ENCODE data around the gene EMB.
A peak's percentile ranks its signal among the peaks of the same experiment; 100 is the strongest.
"Not testable (repeated sequence)": the region's sequence is repeated elsewhere in the genome, so short reads cannot be mapped to it uniquely, and the experiment has no call there.

Gene EMB

DNA sequence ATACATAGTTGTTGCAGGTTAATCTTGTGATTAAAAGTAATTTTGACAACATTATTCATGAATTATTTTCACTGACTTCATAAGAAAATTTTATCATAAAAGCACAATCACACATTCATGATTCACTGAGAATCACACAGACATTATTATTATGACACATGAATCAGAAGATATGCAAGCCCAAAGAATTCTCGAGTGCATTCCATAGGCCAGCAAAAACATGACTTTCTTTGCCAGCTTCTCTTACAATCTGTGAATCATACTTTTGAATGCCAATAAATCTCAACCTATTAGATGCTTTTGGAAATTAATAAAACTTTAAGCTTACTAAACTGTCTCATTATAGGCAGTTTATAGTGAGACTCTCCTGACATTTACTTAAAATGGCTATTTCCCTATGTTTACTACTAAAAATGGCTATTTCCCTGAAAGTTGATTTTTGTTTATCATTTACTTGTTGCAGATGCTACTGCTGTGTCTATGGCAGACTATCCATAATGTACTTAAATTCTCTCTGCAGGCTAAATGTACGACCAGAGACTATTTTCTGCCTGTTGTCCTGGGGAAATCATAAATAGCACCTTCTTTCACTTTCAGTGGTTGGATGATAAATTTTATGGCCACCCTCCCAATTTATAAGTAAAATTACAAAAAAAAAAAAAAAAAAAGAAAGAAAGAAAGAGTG lies 47.0 kb downstream of the EMB start:
- H3K27ac Mint-ChIP-seq, H3K9me3 Mint-ChIP-seq, ATAC-seq, H3K4me3 Mint-ChIP-seq, H3K27me3 Mint-ChIP-seq: not testable (repeated sequence)
- Mint-ChIP-seq H3K36me3 (peaks cover 46% of the 10 kb centered on the region), H3K4me1 (peaks cover 28% of the 10 kb centered on the region)

DNA sequence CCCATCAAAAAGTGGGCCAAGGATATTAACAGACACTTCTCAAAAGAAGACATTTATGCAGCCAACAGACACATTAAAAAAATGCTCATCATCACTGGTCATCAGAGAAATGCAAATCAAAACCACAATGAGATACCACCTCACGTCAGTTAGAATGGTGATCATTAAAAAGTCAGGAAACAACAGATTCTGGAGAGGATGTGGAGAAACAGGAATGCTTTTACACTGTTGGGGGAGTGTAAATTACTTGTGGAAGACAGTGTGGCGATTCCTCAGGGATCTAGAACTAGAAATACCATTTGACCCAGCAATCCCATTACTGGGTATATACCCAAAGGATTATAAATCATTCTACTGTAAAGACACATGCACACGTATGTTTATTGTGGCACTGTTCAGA lies 48.8 kb downstream of the EMB start:
- Mint-ChIP-seq H3K4me1 (peaks cover 38% of the 10 kb centered on the region), H3K9me3 (peaks cover 16% of the 10 kb centered on the region), H3K36me3 (peaks cover 64% of the 10 kb centered on the region)
- not testable (repeated sequence) for H3K27ac Mint-ChIP-seq, H3K27me3 Mint-ChIP-seq, ATAC-seq, H3K4me3 Mint-ChIP-seq

DNA sequence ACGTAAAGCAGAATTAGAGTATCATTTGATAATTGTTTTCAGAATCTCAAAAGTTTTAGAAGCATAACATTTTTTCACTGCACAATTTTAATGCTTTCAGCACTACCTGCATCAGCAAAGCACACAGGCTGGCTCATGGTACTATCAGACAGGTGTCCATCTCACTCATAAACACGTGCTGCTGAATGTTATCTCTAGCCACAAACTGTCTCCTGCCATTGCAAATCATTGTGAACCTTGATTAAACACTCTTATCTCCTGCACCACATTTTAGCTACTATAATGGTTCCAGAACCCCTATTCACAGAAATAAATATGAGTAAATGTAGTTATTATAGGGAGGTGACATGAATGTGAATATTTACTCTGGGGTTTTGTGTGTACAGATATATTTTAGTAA lies 56.7 kb downstream of the EMB start:
- Mint-ChIP-seq H3K36me3 (peaks cover 66% of the 10 kb centered on the region), H3K4me1 (peaks cover 28% of the 10 kb centered on the region)
- not testable (repeated sequence) for ATAC-seq, H3K9me3 Mint-ChIP-seq, H3K27ac Mint-ChIP-seq, H3K4me3 Mint-ChIP-seq, H3K27me3 Mint-ChIP-seq

DNA sequence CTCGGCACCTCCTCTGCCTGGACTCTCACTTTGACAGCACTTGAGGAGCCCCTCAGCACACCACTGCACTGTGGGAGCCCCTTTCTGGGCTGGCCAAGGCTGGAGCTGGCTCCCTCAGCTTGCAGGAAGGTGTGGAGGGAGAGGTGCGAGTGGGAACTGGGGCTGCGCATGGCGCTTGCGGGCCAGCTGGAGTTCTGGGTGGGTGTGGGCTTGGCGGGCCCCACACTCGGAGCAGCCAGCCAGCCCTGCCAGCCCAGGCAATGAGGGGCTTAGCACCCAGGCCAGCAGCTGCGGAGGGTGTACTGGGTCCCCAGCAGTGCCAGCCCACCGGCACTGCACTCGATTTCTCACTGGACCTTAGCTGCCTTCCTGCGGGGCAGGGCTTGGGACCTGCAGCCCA lies 64.4 kb downstream of the EMB start:
- H3K4me3 Mint-ChIP-seq, H3K9me3 Mint-ChIP-seq, H3K27ac Mint-ChIP-seq, ATAC-seq, H3K27me3 Mint-ChIP-seq: not testable (repeated sequence)
- peaks cover 66% of the 10 kb centered on the region for H3K36me3 Mint-ChIP-seq
- peaks cover 22% of the 10 kb centered on the region for H3K4me1 Mint-ChIP-seq

DNA sequence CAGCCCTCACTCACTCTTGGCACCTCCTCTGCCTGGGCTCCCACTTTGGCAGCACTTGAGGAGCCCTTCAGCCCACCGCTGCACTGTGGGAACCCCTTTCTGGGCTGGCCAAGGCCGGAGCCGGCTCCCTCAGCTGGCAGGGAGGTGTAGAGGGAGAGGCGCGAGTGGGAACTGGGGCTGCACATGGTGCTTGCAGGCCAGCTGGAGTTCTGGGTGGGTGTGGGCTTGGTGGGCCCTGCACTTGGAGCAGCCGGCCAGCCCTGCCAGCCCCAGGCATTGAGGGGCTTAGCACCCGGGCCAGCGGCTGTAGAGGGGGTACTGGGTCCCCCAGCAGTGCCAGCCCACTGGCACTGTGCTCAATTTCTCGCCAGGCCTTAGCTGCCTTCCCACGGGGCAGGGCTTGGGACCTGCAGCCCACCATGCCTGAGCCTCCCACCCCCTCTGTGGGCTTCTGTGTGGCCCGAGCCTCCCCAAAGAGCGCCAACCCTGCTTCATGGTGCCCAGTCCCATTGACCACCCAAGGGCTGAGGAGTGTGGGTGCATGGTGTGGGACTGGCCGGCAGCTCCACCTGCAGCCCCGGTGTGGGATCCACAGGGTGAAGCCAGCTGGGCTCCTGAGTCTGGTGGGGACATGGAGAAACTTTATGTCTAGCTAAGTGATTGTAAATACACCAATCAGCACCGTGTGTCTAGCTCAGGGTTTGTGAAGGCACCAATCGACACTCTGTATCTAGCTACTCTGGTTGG lies 71.6 kb downstream of the EMB start:
- H3K9me3 Mint-ChIP-seq: peaks cover 11% of the 10 kb centered on the region
- H3K4me1 Mint-ChIP-seq: peaks cover 17% of the 10 kb centered on the region
- H3K27me3 Mint-ChIP-seq, ATAC-seq, H3K4me3 Mint-ChIP-seq, H3K27ac Mint-ChIP-seq: not testable (repeated sequence)
- H3K36me3 Mint-ChIP-seq: peaks cover 70% of the 10 kb centered on the region

DNA sequence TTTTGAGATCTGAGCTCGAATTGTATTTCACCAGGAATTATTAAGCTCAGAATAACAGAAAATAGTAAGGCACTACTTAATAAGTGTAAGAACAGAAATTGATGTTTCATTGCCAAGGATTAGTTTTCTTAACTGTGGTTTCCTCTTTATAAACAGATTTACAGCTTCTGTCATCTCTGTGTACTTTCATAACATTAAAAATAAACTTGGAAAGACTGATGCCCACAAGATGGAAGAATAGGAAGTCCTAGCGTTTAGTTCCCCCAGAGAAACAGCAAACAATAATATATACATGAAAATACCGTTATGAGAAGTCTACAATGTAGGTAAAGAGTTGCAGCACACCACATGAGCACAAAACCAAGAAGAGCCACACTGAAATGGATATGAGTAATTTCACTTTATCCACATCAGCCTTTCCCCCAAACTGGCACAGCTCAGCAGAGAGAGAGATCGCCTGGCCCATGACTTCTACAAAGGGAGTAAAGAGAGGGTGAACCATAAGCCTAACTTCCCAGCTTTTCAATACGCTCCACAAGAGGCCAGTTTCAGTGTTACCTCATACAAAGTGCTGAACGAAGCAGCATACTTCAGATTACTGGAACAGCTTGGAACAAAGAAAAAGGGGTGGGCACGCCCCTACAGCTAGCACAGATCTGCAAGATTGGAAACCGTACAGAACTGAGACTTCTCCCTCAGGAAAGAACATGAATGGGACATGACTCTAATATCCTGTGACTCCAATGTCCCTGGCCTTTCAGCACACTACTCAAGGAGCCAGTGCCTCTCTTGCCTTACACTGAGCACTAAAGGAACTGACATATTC lies 75.4 kb downstream of the EMB start:
- Mint-ChIP-seq H3K4me3 (no peak overlapping the region), H3K9me3 (peaks cover 11% of the 10 kb centered on the region), H3K36me3 (peaks cover 68% of the 10 kb centered on the region), H3K27ac (peak overlapping the region; percentile 40), H3K4me1 (peaks cover 17% of the 10 kb centered on the region), H3K27me3 (no peaks in the 10 kb centered on the region)
- no peak for ATAC-seq

DNA sequence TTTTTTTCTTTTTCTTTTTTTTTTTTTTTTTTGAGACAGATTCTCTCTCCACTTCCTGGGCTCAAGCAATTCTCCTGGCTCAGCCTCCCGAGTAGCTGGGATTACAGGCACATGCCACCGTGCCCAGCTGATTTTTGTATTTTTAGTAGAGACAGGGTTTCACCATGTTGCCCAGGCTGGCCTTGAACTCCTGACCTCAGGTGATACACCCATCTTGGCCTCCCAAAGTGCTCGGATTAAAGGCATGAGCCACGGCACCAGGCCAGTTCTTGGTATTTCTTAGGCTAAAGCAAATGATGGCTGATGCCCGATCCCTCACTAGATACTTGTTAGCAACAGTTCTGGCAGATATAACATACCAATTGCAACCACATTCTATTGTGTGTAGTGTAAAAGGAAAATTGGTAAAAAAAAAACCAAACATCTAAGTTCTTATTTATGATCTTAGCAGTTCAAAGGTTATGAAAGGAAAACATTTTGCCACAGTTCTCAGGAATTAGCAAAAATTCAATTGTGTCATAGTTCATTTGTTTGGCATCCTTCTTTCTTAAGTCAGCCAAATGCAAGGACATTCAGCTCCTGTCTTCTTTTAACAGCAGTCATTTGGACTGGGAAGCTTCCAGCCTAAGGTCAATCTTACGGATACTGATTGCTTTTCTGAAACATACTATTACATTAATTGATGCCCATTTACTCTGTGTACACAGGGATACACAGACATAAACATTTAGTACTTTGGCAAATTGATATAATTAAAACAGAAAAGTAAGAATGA lies 76.4 kb downstream of the EMB start:
- H3K27ac Mint-ChIP-seq: not testable (repeated sequence)
- peaks cover 65% of the 10 kb centered on the region for H3K36me3 Mint-ChIP-seq

DNA sequence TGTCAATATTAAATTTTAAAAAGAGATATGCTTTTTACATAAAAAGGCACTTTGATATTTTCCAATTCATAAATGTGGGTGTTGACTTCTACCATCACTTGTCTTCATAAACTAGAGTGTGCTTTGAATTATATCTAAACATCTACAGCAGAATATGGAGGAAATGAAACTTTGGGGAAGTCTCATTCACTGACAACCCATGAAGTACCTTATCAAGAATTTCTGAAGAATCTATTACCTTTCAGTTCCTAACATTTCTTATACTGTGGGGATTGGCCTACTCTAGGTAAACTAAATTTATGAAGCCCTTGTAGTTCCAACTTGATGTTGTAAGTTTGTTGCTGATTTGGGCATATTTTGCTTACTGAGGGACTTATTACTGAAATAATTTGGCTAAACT lies 81.9 kb downstream of the EMB start:
- Mint-ChIP-seq H3K36me3 (peaks cover 48% of the 10 kb centered on the region), H3K9me3 (no peaks in the 10 kb centered on the region), H3K4me3 (no peak overlapping the region), H3K27ac (no peak overlapping the region), H3K27me3 (no peaks in the 10 kb centered on the region), H3K4me1 (peaks cover 10% of the 10 kb centered on the region)
- no peak for ATAC-seq

More for the DNA sequence above, 76.4 kb downstream of the EMB start:
- not testable (repeated sequence) for ATAC-seq, H3K27me3 Mint-ChIP-seq, H3K9me3 Mint-ChIP-seq, H3K4me3 Mint-ChIP-seq
- peaks cover 26% of the 10 kb centered on the region for H3K4me1 Mint-ChIP-seq

DNA sequence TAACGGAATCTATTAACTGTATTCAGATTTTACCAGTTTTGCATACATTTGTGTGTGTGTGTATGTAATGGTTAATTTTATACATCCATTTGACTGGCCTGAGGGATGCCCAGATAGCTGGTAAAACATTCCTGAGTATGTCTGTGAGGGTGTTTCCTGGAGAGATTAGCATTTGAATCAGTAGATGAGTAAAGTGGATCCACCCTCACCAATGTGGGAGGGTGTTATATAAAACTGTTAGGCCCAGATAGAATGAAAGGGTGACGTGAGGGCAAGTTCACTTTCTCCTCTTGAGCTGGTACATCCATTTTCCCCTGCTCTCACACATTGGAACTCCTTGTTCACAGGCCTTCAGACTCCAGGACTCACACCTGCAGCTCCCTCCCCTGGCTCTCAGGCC lies 88.7 kb downstream of the EMB start:
- peaks cover 8% of the 10 kb centered on the region for H3K9me3 Mint-ChIP-seq
- no peak overlapping the region for H3K4me3 Mint-ChIP-seq
- H3K27me3 Mint-ChIP-seq: no peaks in the 10 kb centered on the region
- H3K4me1 Mint-ChIP-seq: peaks cover 8% of the 10 kb centered on the region
- no peak for ATAC-seq
- no peak overlapping the region for H3K27ac Mint-ChIP-seq
- H3K36me3 Mint-ChIP-seq: peaks cover 18% of the 10 kb centered on the region
